ENCODE data around the gene GLIS1.

DNA sequence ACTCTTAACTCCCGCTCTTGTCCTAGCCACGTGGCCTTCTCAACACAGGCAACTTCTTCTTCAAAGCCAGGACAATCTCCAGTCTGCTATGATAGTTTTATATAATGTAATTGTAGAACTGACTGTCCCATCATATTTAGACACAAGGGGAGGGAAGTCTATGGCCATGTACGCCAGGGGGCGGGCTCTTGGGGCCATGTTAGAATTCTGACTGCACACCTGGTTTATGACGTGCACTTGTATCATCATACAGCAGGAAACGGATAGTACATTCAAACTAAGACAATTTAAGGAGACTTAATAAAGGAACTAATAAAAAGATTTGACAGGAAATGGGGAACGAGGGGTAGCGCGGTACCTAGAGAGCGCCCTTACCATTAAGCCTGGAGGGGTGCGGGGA lies 258.3 kb downstream of the GLIS1 start:
- TF ChIP-seq, protein P1, sequence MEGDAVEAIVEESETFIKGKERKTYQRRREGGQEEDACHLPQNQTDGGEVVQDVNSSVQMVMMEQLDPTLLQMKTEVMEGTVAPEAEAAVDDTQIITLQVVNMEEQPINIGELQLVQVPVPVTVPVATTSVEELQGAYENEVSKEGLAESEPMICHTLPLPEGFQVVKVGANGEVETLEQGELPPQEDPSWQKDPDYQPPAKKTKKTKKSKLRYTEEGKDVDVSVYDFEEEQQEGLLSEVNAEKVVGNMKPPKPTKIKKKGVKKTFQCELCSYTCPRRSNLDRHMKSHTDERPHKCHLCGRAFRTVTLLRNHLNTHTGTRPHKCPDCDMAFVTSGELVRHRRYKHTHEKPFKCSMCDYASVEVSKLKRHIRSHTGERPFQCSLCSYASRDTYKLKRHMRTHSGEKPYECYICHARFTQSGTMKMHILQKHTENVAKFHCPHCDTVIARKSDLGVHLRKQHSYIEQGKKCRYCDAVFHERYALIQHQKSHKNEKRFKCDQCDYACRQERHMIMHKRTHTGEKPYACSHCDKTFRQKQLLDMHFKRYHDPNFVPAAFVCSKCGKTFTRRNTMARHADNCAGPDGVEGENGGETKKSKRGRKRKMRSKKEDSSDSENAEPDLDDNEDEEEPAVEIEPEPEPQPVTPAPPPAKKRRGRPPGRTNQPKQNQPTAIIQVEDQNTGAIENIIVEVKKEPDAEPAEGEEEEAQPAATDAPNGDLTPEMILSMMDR (conservative IDR thresholded peaks at IDR 0.05) = no peak; the same call in 1 of the 2 replicates
- TF ChIP-seq ZFX (IDR thresholded peaks at IDR 0.05) = no peak
